22Rv1 (cell line): ENCODE measurements around the gene ARF3.

Experiments
- CTCF ChIP-seq: fragments of 450-650 bp; IDR thresholded peaks from 2 replicates; pipeline ENCODE4 v1.5.1; 2017; ENCODE audit warnings: mild to moderate bottlenecking
- ZFX ChIP-seq: fragments of 450-650 bp; IDR thresholded peaks from 2 replicates; pipeline ENCODE4 v1.6.1; 2017; ENCODE audit warnings: antibody characterized with exemption, borderline replicate concordance

DNA sequence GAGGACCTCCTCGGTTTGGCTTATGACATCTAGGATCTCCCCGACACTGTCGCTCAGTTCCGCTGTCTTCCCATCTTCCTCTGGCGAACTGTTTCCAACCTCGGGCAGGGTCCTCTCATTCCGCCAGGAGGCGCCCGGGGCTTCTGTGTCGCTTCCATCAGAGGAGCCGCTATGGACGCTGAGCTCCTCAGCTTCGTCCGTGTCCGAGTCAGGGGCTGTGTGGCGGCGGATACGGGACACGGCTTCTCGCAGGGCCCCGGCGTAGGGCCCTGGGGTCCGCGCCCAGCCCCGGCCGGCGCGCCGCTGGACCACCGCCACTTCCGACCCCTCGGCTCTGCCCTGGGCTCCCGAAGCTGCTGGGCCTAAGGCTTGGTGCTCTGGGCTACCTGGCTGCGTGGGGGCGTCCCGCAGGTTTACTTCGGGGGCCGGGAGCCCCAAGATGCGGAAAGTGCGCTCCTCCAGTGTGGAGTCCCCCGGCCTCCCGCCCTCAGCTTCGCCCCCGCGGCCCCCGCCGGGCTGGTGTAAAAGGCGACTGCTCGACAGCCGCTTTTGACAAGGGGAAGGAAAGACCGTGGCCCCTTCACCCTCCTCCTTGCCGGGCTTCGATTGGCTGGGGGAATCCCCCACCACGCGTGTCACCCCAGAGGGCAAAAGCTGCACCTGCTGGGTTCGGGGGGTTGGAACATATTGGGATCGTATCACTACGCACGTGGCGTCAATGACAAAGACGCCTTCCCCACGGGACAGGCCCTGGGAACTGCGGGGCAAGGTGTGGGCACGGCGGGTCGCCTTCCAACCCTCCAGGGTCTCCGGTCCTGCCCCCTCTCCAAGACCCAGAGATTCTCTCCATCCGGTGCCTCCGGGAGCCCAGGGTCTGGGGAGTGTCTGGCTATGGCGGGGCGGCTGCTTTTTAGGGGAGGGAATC is 39.8 kb upstream of the ARF3 start:
- TF ChIP-seq CTCF (peak; percentile 94), ZFX (no peak)
